SK-N-SH treated with all-trans-retinoic acid at 6 μM for 48 hours (cell line): Measurements from ENCODE around the gene ZNF805.

Experiments used
- ARNTL ChIP-seq: fragments of 450-650 bp; formaldehyde crosslinking; IDR thresholded peaks from 2 replicates; pipeline ENCODE4 v1.5.0; 2020; ENCODE audit warnings: low read depth, mild to moderate bottlenecking, moderate library complexity, borderline replicate concordance
- BACH2 ChIP-seq: fragments of 250-450 bp; sonication (Bioruptor Pico); IDR thresholded peaks from 2 replicates; pipeline ENCODE4 v1.9.0; 2021; ENCODE audit warnings: mild to moderate bottlenecking, borderline replicate concordance
- TF ChIP-seq, protein P1 (sequence below): fragments of 250-450 bp; sonication (Bioruptor Pico); IDR thresholded peaks from 2 replicates; pipeline ENCODE4 v1.8.0; 2020; ENCODE audit warnings: mild to moderate bottlenecking, moderate library complexity, borderline replicate concordance

GRCh38 chr19:57280962-57281400 is 40.5 kb downstream of the ZNF805 start:
- TF ChIP-seq BACH2 (CRISPR knock-in tag) (no peak), ARNTL (CRISPR knock-in tag) (no peak)
- TF ChIP-seq, protein P1, sequence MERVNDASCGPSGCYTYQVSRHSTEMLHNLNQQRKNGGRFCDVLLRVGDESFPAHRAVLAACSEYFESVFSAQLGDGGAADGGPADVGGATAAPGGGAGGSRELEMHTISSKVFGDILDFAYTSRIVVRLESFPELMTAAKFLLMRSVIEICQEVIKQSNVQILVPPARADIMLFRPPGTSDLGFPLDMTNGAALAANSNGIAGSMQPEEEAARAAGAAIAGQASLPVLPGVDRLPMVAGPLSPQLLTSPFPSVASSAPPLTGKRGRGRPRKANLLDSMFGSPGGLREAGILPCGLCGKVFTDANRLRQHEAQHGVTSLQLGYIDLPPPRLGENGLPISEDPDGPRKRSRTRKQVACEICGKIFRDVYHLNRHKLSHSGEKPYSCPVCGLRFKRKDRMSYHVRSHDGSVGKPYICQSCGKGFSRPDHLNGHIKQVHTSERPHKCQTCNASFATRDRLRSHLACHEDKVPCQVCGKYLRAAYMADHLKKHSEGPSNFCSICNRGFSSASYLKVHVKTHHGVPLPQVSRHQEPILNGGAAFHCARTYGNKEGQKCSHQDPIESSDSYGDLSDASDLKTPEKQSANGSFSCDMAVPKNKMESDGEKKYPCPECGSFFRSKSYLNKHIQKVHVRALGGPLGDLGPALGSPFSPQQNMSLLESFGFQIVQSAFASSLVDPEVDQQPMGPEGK (CRISPR knock-in tag) = no peak
